ENCODE data around the gene DHFR. TPM values are rescaled to one million over a fixed set of nuclear protein-coding genes. Genes with fewer than 3 reads are reported as not detected.
"Not testable (repeated sequence)": the region's sequence is repeated elsewhere in the genome, so short reads cannot be mapped to it uniquely, and the experiment has no call there.

DHFR gene
- total RNA-seq, 4 donors from 2014 or later: 4.7 to 11.6 (median 8.5) TPM

GRCh38 chr5:80668016-80668969, 13.5 kb upstream of the DHFR start:
- H3K4me3 ChIP-seq: no peak overlapping the region
- no peaks in the 10 kb centered on the region for H3K9me3 ChIP-seq
- no peaks in the 10 kb centered on the region for H3K27me3 ChIP-seq
- peaks cover 8 to 68% (median 27%) of the 10 kb centered on the region in 4 donors for H3K36me3 ChIP-seq
- peaks cover 0 to 2% (median 0%) of the 10 kb centered on the region in 4 donors for H3K4me1 ChIP-seq
- H3K27ac ChIP-seq (replicated peaks in 1 of 4): no peak overlapping the region
- no peak for DNase-seq (ENCODE audit: extremely low spot score)
- TF ChIP-seq CTCF (IDR thresholded peaks at IDR 0.05) (no peak), POLR2AphosphoS5 (IDR thresholded peaks at IDR 0.05) (no peak), EP300 (IDR thresholded peaks at IDR 0.05) (no peak), POLR2A (IDR thresholded peaks at IDR 0.05; ENCODE audit: low read depth) (no peak)
- intact Hi-C loops (cut with DNase I): no loop called here
- 80% methylated on average over 14 of the region's 16 CpGs for WGBS

- no peak for TF ChIP-seq POLR2AphosphoS5 (IDR thresholded peaks at IDR 0.05)
- TF ChIP-seq CTCF (IDR thresholded peaks at IDR 0.05): no peak
- TF ChIP-seq POLR2A (IDR thresholded peaks at IDR 0.05; ENCODE audit: low read depth): no peak
- no peak for TF ChIP-seq EP300 (IDR thresholded peaks at IDR 0.05)
- DNase-seq (ENCODE audit: extremely low spot score): no peak
- Histone ChIP-seq H3K27me3 (no peaks in the 10 kb centered on the region), H3K9me3 (no peaks in the 10 kb centered on the region), H3K27ac (replicated peaks in 1 of 4) (no peak overlapping the region), H3K36me3 (peaks cover 8 to 66% (median 19%) of the 10 kb centered on the region in 4 donors), H3K4me3 (no peak overlapping the region), H3K4me1 (no peaks in the 10 kb centered on the region)
- 78% methylated on average over 7 of the region's 8 CpGs for WGBS
- intact Hi-C loops (cut with DNase I): no loop called here
Observed at GRCh38 chr5:80667384-80667783, 12.6 kb upstream of the DHFR start.

- Histone ChIP-seq H3K36me3 (peaks cover 11 to 71% (median 20%) of the 10 kb centered on the region in 4 donors), H3K4me3 (no peak overlapping the region), H3K27me3 (no peaks in the 10 kb centered on the region), H3K4me1 (no peaks in the 10 kb centered on the region), H3K9me3 (no peaks in the 10 kb centered on the region), H3K27ac (replicated peaks in 1 of 4) (no peak overlapping the region)
- no peak for DNase-seq (ENCODE audit: extremely low spot score)
- intact Hi-C loops (cut with DNase I): no loop called here
- 88% methylated on average over 4 of the region's 4 CpGs for WGBS
- TF ChIP-seq POLR2A (IDR thresholded peaks at IDR 0.05; ENCODE audit: low read depth): no peak
- no peak for TF ChIP-seq EP300 (IDR thresholded peaks at IDR 0.05)
- no peak for TF ChIP-seq CTCF (IDR thresholded peaks at IDR 0.05)
- TF ChIP-seq POLR2AphosphoS5 (IDR thresholded peaks at IDR 0.05): no peak
Observed at GRCh38 chr5:80665057-80665456, 10.3 kb upstream of the DHFR start.

GRCh38 chr5:80662108-80662507, 7.3 kb upstream of the DHFR start:
- Histone ChIP-seq H3K27me3 (no peaks in the 10 kb centered on the region), H3K9me3 (no peaks in the 10 kb centered on the region), H3K27ac (replicated peaks in 1 of 4) (no peak overlapping the region), H3K36me3 (peaks cover 20 to 78% (median 37%) of the 10 kb centered on the region in 4 donors), H3K4me1 (no peaks in the 10 kb centered on the region), H3K4me3 (no peak overlapping the region)
- no peak for DNase-seq (ENCODE audit: extremely low spot score)
- 61% methylated on average over 1 of the region's 1 CpG for WGBS
- no peak for TF ChIP-seq POLR2AphosphoS5 (IDR thresholded peaks at IDR 0.05)
- TF ChIP-seq EP300 (IDR thresholded peaks at IDR 0.05): no peak
- TF ChIP-seq CTCF (IDR thresholded peaks at IDR 0.05): no peak
- TF ChIP-seq POLR2A (IDR thresholded peaks at IDR 0.05; ENCODE audit: low read depth): no peak
- intact Hi-C loops (cut with DNase I): no loop called here

- peaks cover 16 to 73% (median 36%) of the 10 kb centered on the region in 4 donors for H3K36me3 ChIP-seq
- intact Hi-C loops (cut with DNase I): not testable (repeated sequence)
Observed at GRCh38 chr5:80660661-80661060, 5.9 kb upstream of the DHFR start.

More at GRCh38 chr5:80660661-80661060, 5.9 kb upstream of the DHFR start:
- H3K9me3 ChIP-seq; H3K27ac ChIP-seq (replicated peaks in 1 of 4); DNase-seq (ENCODE audit: extremely low spot score); H3K4me3 ChIP-seq; H3K27me3 ChIP-seq; H3K4me1 ChIP-seq: not testable (repeated sequence)
- 86% methylated on average over 7 of the region's 7 CpGs for WGBS
